NCI-H1417 (cell line): ENCODE results near the gene CABP7.
A peak's percentile ranks its signal among the peaks of the same experiment; 100 is the strongest.

Experiments
- DNase-seq, 3 experiments: peaks; one replicate each; lab custom pipeline; 2025; lab: John Stamatoyannopoulos, UW

Gene CABP7

DNA sequence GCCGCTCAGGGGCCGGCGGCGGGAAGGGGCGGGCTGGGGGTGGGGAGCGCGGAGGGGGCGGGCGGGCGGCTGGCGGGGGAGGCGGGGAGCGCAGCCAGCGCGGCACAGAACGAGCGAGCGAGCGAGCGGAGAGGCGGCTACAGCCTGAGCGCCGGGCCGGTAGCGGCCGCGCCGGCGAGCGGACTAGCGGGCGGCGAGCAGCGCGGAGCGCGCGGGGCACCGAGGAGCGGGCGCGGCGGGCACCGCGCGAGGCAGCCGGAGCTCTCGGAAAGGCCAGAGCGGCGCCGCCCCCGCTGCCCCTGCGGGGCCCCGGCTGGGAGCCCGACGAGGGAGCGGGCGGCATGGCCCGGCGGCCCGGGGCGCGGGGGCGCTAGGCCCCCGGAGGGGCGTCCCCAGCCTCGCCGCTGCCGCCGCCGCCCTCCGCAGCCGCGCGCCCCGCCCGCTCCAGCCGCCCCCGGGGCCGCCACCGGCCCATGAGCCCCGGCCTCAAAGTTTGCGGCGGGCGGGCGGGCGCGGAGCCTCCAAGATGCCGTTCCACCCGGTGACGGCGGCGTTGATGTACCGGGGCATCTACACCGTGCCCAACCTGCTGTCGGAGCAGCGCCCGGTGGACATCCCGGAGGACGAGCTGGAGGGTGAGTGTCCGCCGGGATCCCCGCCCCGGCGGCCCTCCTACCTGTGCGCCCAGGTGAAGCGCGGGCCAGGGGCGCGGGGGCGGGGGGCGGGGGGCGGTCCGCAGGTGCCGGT lies at the start of gene CABP7:
TSS of gene CABP7 (plus strand) at position 105 of the 747 bp plus-strand sequence. CDS start at position 527, 422 bp downstream.
- peak in 2 of 3 experiments; percentile 42 to 56 for DNase-seq

DNA sequence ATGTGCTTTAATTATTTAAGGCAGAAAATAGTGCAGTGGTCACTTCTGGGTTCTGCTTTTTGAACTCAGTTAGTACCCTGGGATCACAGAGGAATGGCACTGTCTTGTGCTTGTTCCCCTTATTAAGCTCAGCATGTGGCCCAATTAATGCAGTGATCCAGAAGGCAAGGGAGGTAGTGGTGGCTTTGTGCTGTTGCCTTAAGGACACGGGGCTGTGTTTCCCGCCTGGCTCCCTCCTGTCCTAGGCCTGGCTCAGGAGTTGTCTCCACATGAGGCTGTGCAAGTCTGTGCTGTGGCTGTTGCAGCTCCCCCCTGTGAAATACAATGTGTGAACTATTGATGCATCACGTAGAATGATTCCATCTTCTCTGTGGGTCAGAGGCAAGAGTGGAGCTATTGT lies 49.2 kb upstream of the CABP7 start:
- peak in 2 of 3 experiments; percentile 57 to 86 for DNase-seq

DNA sequence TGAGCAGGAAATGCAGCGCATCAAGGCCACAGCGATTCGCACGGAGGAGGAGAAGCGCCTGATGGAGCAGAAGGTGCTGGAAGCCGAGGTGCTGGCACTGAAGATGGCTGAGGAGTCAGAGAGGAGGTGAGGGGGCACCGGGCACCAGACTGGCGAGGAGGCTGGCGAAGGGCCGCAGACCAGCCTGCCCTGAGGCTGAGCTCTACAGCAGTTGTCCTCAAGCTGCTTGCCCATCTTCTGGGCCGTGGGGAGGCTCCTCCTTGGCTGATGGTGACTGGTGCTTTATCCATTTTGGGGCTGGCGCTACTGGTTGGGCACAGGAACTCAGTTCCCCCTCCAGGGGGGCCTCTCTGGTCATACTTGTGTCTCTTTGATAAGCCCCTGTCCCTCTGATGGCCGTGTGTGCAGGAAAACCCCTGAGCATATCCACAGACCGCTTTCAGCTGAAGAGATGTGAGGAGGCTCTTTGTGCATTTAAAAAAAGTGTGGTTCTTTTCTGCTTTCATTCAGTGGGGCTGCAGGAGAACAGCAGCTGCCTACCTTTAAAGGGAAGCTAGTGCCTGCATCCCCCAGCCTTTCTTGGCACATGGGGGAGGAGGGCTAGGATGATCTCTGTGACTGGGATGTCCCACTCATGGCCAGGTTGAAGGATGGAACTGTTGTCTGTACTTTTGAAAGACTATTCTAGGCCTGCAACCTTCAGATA lies 46.3 kb upstream of the CABP7 start:
- DNase-seq: no peak

DNA sequence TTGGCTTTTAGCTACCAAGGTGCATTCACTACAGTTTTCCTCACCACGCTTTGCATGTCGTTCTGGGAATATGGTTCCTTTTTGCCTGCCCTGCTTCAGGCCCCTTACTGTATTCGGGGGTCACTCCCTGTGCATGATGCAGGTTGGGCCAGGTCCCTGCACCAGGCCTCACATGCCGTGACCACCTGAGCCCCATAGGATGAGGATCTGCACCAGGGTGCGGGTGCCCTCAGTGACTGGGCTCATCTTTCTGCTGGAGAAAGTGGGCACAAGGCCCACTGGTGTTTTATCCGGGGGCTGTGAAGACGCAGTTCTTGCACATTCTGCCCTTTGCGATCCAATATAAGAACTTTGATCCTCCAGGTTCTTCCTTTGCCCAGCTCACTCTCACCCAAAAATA lies 45.7 kb upstream of the CABP7 start:
- DNase-seq: no peak

DNA sequence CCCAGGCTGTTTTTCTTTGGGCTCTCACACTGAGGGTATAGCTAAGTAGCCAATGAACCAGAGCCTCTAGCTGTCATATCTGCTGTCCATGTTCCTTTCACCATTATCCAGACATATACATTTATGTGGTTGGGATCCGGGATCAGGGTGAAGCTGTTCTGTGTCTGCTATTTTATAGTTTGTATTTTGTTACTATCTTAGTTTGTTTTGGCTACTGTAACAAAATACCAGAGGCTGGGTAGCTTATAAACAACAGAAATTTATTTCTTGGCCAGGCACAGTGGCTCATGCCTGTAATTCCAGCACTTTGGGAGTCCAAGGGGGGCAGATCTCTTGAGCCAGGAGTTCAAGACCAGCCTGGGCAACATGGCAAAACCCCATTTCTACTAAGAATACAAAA lies 40.5 kb upstream of the CABP7 start:
- DNase-seq: no peak

DNA sequence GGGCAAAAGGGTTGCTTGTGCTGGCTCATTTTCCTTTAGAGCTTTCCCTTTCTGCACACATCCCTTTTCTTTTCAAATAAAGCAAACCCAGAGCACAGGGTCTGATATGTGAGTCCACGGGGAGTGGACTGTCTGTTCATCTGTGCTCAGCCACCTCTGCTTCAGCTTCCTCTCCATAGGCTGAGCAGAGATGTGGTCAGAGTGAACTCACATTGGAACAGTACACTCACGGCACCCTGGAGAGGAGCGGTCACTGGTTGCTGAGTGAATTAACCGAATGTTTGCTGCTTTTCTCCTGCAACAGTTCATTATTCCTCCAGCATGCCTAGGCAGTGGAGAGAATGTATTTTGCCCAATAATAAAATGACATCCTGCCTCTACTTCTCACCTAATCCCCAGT lies 36.3 kb upstream of the CABP7 start:
- DNase-seq: no peak

DNA sequence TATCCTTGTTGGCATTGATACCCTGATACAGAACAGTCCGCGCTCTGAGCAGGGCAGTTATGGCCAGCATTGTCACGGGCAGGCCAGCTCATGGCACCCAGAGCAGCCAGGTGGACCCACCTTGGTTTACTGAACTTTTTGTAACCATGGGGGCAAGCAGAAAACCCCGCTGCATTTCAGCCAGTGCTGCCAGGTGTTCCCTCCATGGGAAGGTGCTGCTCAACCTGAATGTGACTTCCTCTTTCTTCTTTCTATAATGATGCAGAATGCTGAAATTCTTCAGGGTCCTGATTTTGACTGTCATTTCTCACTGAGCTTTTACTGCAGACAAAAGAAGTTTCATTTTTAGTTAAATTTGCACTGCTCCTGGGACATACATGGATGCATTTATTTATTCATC lies 35.6 kb upstream of the CABP7 start:
- no peak for DNase-seq

DNA sequence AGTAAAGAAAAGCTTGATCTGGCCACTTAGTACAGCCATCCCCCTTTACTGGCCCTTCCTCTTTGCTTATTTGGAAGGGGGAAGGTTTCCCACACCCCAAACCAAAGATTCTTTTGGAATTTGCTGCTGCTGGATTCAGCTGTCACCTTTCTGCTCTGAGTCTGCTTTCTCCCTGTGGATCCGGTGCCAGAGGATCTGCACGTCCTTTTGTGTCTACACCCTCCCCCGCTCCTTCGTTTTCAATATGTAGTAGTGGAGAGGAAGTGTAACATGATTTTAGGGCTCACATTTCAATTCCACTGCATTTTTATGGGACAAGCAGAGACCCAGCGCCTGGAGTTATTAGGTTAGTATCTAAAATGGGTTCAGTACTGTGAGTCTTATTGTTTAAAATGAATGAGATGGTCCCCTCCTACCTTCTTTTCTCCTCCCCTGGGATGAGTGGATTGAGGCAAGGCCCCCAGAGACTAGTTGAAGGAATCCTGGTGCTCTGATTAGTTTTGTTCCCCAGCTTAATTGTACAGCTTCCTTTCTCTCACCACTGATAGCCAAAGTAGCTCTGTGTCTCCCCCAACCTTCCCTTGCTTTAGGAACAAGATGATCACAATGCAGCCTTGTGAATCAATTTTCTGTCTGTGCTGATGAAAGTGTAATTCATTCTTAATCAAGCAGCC lies 30.5 kb upstream of the CABP7 start:
- DNase-seq: peak in 1 of 3 experiments; percentile 33

DNA sequence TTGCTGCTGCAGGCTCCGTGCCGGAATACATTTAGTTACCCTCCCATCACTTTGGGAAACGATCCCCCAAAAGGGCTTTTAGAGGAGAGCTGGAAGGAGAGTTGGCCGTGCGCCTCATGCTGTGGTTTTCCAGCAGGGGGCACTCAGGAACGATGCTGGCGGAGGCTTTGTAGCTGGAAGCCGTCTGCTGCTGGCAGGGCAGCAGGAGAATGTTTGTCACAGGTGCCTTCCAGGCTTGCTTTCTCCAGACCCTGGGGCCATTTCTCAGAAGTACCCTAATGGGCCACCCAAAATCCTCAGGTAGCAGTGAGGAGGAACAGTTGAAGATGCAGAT lies 30.0 kb upstream of the CABP7 start:
- DNase-seq: peak; percentile 40 to 68 (median 42)

DNA sequence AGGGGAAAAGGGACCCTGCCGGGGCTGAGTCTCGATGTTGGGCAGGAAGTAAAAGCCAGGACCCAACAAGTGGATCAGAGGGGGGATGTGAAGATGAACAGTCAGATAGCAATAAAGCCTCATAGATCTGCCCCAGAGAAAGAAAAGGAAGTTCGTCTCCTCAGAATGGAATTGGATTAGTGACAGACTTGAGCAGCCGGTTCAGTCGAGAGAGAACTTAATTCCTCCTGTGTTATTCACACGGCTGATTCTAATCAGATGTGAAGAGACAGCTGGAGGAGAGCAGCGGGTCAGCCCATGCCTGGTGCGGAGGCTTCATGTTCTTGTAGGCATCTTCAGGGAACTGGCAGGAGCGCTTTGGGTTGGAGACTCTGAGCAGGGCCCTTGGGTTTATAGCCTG lies 29.3 kb upstream of the CABP7 start:
- DNase-seq: no peak

DNA sequence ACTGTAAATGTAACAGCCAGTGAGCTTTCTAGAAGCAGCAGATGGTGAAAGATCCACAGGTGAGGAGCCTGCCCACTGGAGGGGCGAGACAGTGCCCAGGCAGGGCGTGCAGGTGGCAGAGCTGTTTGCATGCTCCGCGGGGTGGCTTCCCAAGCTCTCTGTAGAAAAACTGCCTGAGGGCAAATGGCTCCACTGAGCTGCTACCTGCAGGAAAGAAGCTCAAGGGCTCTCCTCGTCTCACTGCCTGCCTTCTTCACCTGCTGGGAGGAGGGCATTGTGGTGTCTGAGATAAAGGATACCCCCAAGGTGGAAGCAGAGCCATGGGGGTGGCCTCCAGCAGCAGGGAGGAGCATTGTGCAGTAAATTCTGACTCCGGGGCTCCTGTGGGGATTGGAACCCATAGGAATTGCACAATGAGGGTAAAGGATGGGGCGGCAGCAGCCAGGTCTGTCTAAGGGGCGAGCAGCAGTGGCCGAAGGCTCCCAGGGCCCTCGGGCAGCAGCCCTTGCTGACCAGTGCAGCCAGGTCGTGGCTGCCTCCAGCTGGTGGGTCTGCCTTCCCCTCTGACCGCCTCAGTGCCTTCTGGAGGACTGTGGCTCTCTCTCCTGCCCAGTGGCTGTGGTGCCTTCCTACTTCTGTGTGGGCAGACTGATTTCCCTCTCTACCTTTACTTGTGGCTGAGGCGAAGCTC lies 28.0 kb upstream of the CABP7 start:
- DNase-seq: peak in 2 of 3 experiments; percentile 85 to 96

DNA sequence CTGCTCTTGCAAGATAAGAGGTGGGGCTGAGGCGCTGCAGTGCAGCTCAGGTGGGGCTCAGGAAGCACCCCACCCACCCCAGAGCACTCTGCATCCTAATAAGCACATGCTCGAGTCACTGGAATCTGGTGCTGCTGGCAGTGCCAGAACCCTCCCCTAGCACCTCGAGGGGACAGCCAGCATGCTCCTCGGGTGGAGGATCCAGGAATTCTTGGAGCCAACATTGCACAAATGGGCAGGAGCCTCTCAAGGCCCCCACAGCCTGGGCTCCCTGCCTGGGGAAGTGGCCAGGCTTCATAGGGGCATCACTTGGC lies 27.5 kb upstream of the CABP7 start:
- DNase-seq: no peak

DNA sequence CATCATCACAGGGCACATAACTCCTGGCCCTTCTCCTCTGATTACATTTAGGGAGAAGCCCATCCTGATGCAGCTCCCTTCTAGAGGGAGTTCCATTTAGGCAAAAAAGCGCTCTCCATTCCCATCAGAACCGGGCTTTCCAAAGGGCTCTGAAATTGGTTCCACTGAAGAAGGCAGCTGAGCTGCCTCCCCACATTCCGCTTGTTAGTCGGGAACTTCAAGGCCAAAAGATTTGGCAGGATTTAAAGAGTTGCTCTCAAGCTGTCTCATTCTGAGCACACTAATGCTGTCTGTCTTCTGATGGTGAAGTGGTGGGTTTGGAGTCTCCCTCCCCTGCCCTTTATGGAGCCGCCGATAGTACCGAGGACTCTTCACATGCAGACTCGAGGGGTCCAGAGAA lies 26.6 kb upstream of the CABP7 start:
- DNase-seq: no peak

DNA sequence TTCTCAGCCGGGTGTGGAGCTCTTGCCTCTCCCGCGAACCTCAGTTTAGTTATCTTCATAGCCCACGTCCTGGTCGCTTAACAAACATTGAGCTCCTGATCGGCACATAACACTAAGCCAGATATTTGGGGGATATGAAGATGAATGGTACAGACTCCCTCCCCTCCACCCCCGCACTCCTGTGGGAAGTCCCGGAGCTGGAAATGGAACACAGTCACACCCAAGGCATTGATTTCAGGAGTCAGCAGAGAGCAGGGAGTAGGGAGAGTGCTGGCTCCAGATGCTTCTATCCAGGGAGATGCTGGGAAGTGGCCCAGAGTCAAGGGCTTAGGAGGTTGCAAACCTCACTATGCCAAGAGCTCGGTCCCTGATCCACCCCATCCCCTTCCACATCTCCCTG lies 26.1 kb upstream of the CABP7 start:
- DNase-seq: no peak

DNA sequence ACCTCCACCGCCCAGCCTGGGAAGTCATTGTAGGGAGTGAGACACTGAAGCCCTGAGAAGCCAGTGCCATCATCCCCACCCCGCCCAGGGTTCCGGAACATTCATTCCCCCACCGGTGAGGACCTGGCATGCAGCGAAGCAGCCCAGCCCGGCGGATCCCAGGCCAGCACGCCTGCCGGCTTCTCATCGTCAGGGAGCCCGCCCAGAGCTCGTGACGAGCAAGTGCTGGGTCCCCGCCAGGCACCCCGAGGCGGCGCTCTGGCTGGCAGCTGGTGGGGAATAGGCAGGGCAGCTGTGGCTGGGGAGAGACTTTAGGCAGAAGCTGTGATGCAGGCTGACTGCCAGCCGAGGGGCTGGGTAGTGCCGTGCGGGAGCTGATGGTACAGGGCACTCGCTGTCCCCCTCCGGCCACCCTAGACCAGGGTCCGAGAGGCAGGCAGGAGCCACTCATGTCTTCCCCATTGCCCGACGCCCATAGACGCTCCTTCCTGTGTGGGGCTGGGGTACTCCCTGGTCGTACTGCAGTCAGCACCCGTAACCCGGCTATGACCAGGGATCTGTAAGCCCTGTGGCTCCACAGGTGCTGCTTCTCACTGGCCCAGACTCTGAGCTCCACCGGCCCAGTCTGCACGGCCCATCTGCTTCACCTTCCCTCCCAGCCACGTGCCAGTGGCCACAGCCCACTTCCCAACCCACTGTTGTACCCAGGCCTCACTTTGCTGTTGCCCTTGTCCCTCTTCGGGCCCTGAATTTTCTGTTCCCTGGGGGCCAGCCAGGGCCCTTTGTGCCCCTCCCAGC lies 24.5 kb upstream of the CABP7 start:
- DNase-seq: no peak

DNA sequence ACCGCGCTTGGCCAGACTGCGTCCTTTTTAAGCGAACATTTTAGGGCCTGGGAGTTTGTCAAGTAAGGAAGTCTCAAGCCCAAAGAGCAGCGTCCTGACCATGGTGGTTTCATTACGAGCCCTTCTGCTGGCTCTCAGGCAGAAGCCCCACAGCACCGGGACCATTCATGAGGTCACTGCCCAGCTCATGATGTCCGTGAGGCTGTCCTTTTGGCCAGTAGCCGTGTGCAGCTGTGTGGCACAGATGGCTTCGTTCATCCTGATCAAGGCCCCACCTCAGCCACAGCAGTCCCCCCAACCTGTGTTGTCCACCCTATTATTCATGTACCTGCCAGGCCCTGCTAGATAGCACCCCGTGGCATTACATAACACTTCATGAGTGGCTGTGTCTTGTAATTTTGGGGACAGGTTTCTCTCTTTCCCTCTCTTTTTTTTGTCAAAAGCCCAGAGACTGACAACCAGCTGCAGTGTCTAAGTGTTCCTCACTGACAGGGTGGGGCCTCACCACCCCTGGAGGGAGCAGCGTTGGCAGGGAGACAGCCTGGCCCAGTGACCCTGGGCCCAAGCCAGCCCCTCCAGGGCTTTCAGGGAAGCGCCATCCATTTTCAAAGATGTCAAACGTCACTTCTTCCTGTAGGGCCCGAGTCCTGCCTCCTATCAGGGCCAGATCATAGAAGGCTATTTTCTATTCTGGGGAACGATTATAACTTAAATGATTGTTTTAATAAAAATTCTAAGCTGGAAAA lies 21.8 kb upstream of the CABP7 start:
- DNase-seq: peak in 1 of 3 experiments; percentile 16

DNA sequence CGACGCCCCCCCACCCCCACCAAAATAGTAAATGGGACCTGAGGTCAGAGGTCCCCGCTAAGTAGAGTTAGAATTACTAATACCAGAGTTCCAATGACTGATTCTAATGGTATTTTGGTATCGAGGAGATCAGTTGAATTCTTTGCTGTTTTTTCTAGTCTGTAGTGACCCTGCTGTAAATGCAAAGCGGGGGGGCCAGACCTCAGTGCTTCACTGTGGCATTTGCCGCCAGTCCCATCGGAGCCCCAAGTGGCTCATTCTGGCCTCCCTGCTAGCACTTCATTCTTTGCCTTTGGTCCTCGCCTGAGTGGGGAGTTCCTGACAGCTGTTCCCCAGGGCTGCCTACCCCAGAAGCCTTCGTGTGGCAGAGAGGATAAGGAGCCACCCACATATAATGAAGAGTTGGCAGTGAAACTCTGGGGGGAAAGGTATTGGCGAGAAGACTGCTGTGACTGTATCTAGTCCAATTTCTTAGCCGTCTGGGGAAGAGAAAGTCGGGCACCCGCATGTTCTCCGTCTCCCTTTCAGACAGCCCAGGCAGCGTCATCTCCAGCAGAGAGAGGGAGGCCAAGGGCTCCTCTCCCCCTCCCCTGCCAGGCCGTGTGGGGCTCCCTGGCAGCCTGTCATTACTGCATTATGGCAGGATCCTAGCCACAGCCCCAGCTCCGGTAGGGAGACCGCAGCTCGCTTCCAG lies 19.4 kb upstream of the CABP7 start:
- DNase-seq: peak in 1 of 3 experiments; percentile 74

DNA sequence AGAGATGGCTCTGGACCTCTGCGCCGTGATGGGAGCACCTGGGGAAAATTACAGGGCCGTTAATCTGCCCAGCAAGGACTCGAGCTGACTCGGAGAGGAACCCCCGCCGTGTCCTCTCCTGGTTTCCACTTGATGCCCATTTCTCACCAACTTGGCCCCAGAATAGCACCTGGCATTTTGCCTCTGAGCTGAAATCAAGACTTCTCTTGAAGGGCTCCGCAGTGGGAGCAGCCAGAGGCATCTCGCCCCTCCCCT lies 19.0 kb upstream of the CABP7 start:
- DNase-seq: peak; percentile 37 to 94 (median 81)

DNA sequence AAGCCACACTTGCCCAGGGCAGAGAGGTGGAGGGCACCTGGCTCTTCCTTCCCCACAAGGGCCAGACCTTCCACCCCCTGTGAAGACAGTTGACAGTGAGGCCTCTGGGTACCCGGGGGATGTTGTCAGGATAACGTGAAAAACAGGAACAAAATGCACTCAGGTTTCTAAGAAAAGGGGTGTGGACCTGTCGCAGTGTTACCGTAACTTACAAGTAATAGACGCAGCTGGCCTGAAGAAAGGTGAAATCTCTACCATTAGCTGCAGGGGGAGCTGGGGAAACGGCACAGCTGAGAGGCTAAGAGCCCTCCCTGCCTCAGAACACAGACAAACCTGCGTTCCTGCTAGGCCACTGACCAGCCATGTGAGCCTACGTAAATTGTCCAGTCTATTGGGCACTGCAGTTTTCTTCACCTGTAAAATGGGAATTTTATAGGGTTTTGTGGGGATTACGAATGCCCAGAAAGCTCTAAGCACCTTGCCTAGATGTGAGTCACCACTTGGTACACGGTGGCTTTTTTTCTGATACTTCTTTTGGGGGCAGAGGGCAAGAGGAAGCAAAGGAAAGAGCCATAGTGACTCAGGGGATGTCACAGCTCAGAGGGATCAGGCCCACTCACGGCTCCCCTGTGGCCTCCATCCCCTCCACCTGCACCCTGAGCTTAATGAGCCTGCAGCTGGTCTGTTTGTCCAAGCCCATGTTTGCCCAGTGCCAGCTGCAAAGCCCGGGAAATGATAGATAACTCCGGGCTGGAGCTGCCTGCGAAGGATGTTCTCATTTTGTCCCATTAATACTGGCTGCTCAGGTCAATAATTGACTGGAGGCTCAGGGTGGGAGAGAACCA lies 18.4 kb upstream of the CABP7 start:
- peak; percentile 37 to 90 (median 78) for DNase-seq
